ENCODE data around the gene EXOC6.

The EXOC6 gene

DNA sequence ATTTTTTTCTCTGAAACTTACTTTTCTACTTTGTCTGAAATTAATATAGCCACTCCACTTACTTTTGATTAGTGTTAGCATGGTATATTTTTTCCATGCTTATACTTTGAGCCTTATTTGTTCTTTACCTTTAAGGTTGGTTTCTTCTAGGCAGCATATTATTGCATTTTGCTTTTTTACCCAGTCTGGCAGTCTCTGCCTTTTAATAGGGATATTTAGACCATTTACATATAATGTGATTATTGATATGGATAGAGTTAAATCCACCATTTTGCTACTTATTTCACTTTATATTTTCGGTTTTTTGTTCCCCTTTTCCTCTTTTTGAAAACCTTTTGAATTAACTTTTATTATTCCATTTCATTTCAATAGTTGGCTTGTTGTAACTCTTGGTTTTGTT lies 255.6 kb downstream of the EXOC6 start:
- no peak for DNase-seq (ENCODE audit: insufficient read length, low spot score)
- peak; percentile 6 for FAIRE-seq
- TF ChIP-seq POLR2A (IDR thresholded peaks at IDR 0.05; ENCODE audit: low read depth, low read length) = no peak

DNA sequence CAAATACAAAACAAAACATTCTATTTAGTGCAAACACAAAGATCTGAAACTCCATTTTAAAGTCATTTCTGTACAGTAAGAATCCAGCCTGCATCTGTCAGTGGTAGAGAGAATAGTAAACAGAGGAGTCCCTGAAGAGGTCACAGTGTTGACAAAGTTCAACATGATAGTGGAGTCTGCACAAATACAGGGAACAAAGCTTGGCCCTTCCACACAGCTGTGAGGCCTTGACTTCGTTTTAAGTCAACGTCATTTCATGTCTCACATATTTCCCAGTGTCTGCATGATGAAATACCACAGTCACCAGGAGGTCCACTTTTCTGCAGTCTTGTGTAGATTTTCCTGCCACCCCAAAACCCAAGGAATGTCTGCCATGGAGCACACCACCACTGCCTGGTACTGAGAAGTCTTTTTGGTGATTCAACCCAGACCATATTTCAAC lies 258.3 kb downstream of the EXOC6 start:
- no peak for DNase-seq (ENCODE audit: insufficient read length, low spot score)
- FAIRE-seq = peak; percentile 69
- no peak for TF ChIP-seq POLR2A (IDR thresholded peaks at IDR 0.05; ENCODE audit: low read depth, low read length)

Data from H54 (cell line).